ENCODE results near the gene C12orf42. TPM values are rescaled to one million over a fixed set of nuclear protein-coding genes. Genes with fewer than 3 reads are reported as not detected.

The C12orf42 gene
- total and polyA plus RNA-seq, 2 donors (not counting 1 experiment from before 2014, with no cell fraction given), result 25.6 to 138 TPM

DNA sequence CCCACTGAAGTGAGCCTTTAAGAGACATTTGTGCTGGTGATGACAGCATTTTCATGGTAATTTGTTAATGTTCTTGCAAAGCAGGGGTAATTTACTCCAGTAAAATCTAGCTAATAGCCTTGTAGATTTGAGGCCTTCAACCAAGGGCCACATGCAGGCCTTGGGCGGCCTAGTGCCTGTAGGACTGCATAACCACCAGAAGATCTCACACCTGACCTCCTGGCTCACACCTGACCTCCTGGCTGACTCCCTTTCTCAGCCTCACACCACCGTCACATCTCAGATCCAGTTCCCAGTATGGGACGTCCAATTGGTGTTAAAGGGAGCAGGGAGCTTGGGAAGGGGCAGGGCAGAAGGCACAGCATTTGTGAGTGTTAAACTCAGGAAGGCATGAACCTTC, 26.9 kb downstream of the C12orf42 start:
- DNase-seq (no peak), ATAC-seq (ENCODE audit: low read depth) (no peak)
- no peaks in the 10 kb centered on the region for H3K27me3 Mint-ChIP-seq
- H3K4me2 ChIP-seq (replicated peaks; ENCODE audit: low read depth, low read length, poor library complexity, severe bottlenecking), result no peak overlapping the region
- no peak overlapping the region for H2AFZ ChIP-seq (ENCODE audit: insufficient read depth, low read depth, low read length, poor library complexity, severe bottlenecking)
- peaks cover 27% of the 10 kb centered on the region for H3K4me1 Mint-ChIP-seq
- no peaks in the 10 kb centered on the region for H4K20me1 ChIP-seq (ENCODE audit: control insufficient read depth, insufficient read depth, low read length, poor library complexity, severe bottlenecking)
- 100% methylated on average over 1 of the region's 3 CpGs for WGBS (ENCODE audit: insufficient coverage)
- intact Hi-C loops (cut with micrococcal nuclease), result loop anchor here (5.0 kb wide), 1 partner anchor 37 kb away; no protein-coding TSS in a partner anchor
- no peak for TF ChIP-seq EZH2 (IDR thresholded peaks at IDR 0.05; ENCODE audit: borderline replicate concordance, insufficient read depth, low read depth, low read length, poor library complexity, severe bottlenecking)
- ChIA-PET POLR2A (no interaction called here), CTCF (no interaction called here)
- no peak overlapping the region for H3K4me3 Mint-ChIP-seq
- no peaks in the 10 kb centered on the region for H3K79me2 ChIP-seq (ENCODE audit: control insufficient read depth, insufficient read depth, low read length)
- H3K9ac ChIP-seq (ENCODE audit: low read length), result no peak overlapping the region
- H3K9me3 ChIP-seq (ENCODE audit: control extremely low read depth in 1 of 3, control insufficient read depth in 2 of 3, insufficient read depth in 1 of 3, low read length in 2 of 3), result peaks cover 0 to 3% (median 0%) of the 10 kb centered on the region in 3 donors
- no peaks in the 10 kb centered on the region for H3K36me3 ChIP-seq (replicated peaks in 1 of 2; ENCODE audit: control extremely low read depth in 1 of 2, control insufficient read depth in 1 of 2, extremely low read depth in 1 of 2, insufficient read depth in 2 of 2, low read length in 1 of 2)
- no peaks in the 10 kb centered on the region for H3K9me3 Mint-ChIP-seq (ENCODE audit: insufficient read depth)
- no peak overlapping the region for H3K4me3 ChIP-seq (ENCODE audit: control extremely low read depth in 1 of 5, extremely low read depth in 1 of 5, insufficient read depth in 1 of 5, low read depth in 2 of 5, low read length in 4 of 5)
- no peaks in the 10 kb centered on the region for H3K27me3 ChIP-seq (replicated peaks in 1 of 4; ENCODE audit: control extremely low read depth in 1 of 4, control insufficient read depth in 3 of 4, insufficient read depth in 4 of 4, low read length in 3 of 4)
- no peak overlapping the region for H3K27ac ChIP-seq (ENCODE audit: low read length in 2 of 2)
- no peak overlapping the region for H3K27ac Mint-ChIP-seq
- H3K4me1 ChIP-seq (ENCODE audit: control insufficient read depth in 2 of 2, insufficient read depth in 2 of 2, low read length in 2 of 2), result peaks cover 6 to 8% of the 10 kb centered on the region in 2 donors

DNA sequence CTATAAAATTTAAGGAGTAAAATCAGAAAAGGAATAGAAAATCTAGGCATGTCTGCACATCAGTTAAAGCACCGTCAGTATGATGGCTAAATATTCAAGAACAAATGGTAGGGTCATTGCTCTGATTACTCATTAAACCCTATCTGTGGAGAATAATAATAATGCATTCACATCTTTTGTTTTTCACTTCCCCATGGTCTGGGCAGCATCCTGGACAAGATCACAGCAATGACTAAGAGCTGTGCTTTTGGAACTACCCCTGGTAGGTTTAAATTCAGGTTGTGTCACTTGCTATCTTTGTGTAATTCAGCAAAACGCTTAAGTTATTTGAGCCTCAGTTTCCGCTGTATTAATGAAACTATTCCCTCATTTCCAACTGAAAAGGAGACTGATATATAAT, 33.1 kb downstream of the C12orf42 start:
- Histone ChIP-seq H3K4me2 (replicated peaks; ENCODE audit: low read depth, low read length, poor library complexity, severe bottlenecking) (peak overlapping the region; percentile 20), H3K9ac (ENCODE audit: low read length) (no peak overlapping the region), H3K27ac (ENCODE audit: low read length in 2 of 2) (no peak overlapping the region), H3K36me3 (replicated peaks in 1 of 2; ENCODE audit: control extremely low read depth in 1 of 2, control insufficient read depth in 1 of 2, extremely low read depth in 1 of 2, insufficient read depth in 2 of 2, low read length in 1 of 2) (no peaks in the 10 kb centered on the region), H2AFZ (ENCODE audit: insufficient read depth, low read depth, low read length, poor library complexity, severe bottlenecking) (no peak overlapping the region), H3K27me3 (replicated peaks in 1 of 4; ENCODE audit: control extremely low read depth in 1 of 4, control insufficient read depth in 3 of 4, insufficient read depth in 4 of 4, low read length in 3 of 4) (no peaks in the 10 kb centered on the region), H3K9me3 (ENCODE audit: control extremely low read depth in 1 of 3, control insufficient read depth in 2 of 3, insufficient read depth in 1 of 3, low read length in 2 of 3) (no peaks in the 10 kb centered on the region), H3K79me2 (ENCODE audit: control insufficient read depth, insufficient read depth, low read length) (no peaks in the 10 kb centered on the region), H4K20me1 (ENCODE audit: control insufficient read depth, insufficient read depth, low read length, poor library complexity, severe bottlenecking) (no peaks in the 10 kb centered on the region), H3K4me3 (ENCODE audit: control extremely low read depth in 1 of 5, extremely low read depth in 1 of 5, insufficient read depth in 1 of 5, low read depth in 2 of 5, low read length in 4 of 5) (no peak overlapping the region), H3K4me1 (ENCODE audit: control insufficient read depth in 2 of 2, insufficient read depth in 2 of 2, low read length in 2 of 2) (peaks cover 6 to 10% of the 10 kb centered on the region in 2 donors)
- H3K4me3 Mint-ChIP-seq, result peak overlapping the region; percentile 26
- ChIA-PET POLR2A (interaction anchor here (0.5 to 0.9 kb wide), 3 partner anchors 12 to 47 kb away, joined by 3 to 4 read pairs (median 3); no protein-coding TSS in a partner anchor), CTCF (interaction anchor here (0.9 kb wide), 1 partner anchor 21 kb away, joined by 5 read pairs; no protein-coding TSS in a partner anchor)
- H3K9me3 Mint-ChIP-seq (ENCODE audit: insufficient read depth), result no peaks in the 10 kb centered on the region
- ATAC-seq (ENCODE audit: low read depth), result peak; percentile 80
- no peaks in the 10 kb centered on the region for H3K27me3 Mint-ChIP-seq
- H3K4me1 Mint-ChIP-seq, result peaks cover 23% of the 10 kb centered on the region
- intact Hi-C loops (cut with micrococcal nuclease), result loop anchor here (2.0 kb wide), 1 partner anchor 16 kb away; no protein-coding TSS in a partner anchor
- no peak overlapping the region for H3K27ac Mint-ChIP-seq
- TF ChIP-seq, protein P1, sequence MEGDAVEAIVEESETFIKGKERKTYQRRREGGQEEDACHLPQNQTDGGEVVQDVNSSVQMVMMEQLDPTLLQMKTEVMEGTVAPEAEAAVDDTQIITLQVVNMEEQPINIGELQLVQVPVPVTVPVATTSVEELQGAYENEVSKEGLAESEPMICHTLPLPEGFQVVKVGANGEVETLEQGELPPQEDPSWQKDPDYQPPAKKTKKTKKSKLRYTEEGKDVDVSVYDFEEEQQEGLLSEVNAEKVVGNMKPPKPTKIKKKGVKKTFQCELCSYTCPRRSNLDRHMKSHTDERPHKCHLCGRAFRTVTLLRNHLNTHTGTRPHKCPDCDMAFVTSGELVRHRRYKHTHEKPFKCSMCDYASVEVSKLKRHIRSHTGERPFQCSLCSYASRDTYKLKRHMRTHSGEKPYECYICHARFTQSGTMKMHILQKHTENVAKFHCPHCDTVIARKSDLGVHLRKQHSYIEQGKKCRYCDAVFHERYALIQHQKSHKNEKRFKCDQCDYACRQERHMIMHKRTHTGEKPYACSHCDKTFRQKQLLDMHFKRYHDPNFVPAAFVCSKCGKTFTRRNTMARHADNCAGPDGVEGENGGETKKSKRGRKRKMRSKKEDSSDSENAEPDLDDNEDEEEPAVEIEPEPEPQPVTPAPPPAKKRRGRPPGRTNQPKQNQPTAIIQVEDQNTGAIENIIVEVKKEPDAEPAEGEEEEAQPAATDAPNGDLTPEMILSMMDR (IDR thresholded peaks at IDR 0.05), result no peak
- TF ChIP-seq EZH2 (IDR thresholded peaks at IDR 0.05; ENCODE audit: borderline replicate concordance, insufficient read depth, low read depth, low read length, poor library complexity, severe bottlenecking), result no peak
- WGBS (ENCODE audit: insufficient coverage), result no CpG with 5 or more reads among the region's 3 CpGs
- DNase-seq, result peak; percentile 11
